ENCODE measurements around the gene IDH2. TPM values are rescaled to one million over a fixed set of nuclear protein-coding genes. Genes with fewer than 3 reads are reported as not detected.

IDH2 gene
- total and polyA plus RNA-seq, 2 donors (not counting 3 experiments of a cell fraction or from before 2014, with no cell fraction given) = 123 to 127 TPM

- peaks cover 4% of the 10 kb centered on the region for H3K79me2 ChIP-seq (ENCODE audit: control insufficient read depth, insufficient read depth, low read length)
- CTCF ChIA-PET = interaction anchor here (1.0 to 1.2 kb wide), 2 partner anchors 10 to 284 kb away, joined by 3 to 4 read pairs; no protein-coding TSS in a partner anchor
- H3K9me3 ChIP-seq (replicated peaks; ENCODE audit: control insufficient read depth, insufficient read depth, low read length) = no peaks in the 10 kb centered on the region
- H4K20me1 ChIP-seq (replicated peaks; ENCODE audit: control insufficient read depth, extremely low read depth, insufficient read depth, low read length) = no peaks in the 10 kb centered on the region
- no TSS peak for BruUV-seq (replicated peaks)
- no peaks in the 10 kb centered on the region for H3K4me1 ChIP-seq (ENCODE audit: control insufficient read depth, extremely low read depth, insufficient read depth, low read length)
- no peak overlapping the region for H2AFZ ChIP-seq (ENCODE audit: low read depth, low read length)
- H3K27ac ChIP-seq (ENCODE audit: insufficient read depth, low read depth, low read length) = no peak overlapping the region
- intact Hi-C loops (cut with micrococcal nuclease) = loop anchor here (1.0 kb wide), 1 partner anchor 9 kb away; no protein-coding TSS in a partner anchor
- H3K9ac ChIP-seq (replicated peaks; ENCODE audit: extremely low read depth, insufficient read depth, low read length) = no peak overlapping the region
- H3K36me3 ChIP-seq (ENCODE audit: control insufficient read depth in 2 of 2, extremely low read depth in 1 of 2, insufficient read depth in 2 of 2, low read length in 2 of 2) = no peaks in the 10 kb centered on the region
- DNase-seq (ENCODE audit: low read depth, low spot score) (no peak), FAIRE-seq (no peak)
- POLR2A ChIA-PET = no interaction called here
- no peaks in the 10 kb centered on the region for H3K9me1 ChIP-seq (replicated peaks; ENCODE audit: control insufficient read depth, extremely low read depth, insufficient read depth, low read length)
- TF ChIP-seq FOS (IDR thresholded peaks at IDR 0.05; ENCODE audit: borderline replicate concordance, insufficient read depth, low read length) (no peak), POLR2AphosphoS5 (IDR thresholded peaks at IDR 0.05; ENCODE audit: insufficient read depth, low read depth, low read length) (no peak), CTCF (IDR thresholded peaks at IDR 0.05; ENCODE audit: extremely low read depth in 1 of 2, insufficient read depth in 1 of 2, low read depth in 1 of 2, low read length in 2 of 2) (no peak), GATA2 (IDR thresholded peaks at IDR 0.05; ENCODE audit: insufficient read depth, insufficient read length, low read depth, low read length) (no peak), POLR2A (IDR thresholded peaks at IDR 0.05; ENCODE audit: low read depth, low read length) (no peak), MAX (IDR thresholded peaks at IDR 0.05; ENCODE audit: insufficient read depth, insufficient read length) (no peak), MYC (IDR thresholded peaks at IDR 0.05; ENCODE audit: low read depth, low read length) (no peak)
- H3K4me3 ChIP-seq (replicated peaks in 1 of 3; ENCODE audit: insufficient read depth in 1 of 3, low read depth in 1 of 3, low read length in 3 of 3) = no peak overlapping the region
- H3K4me2 ChIP-seq (ENCODE audit: insufficient read depth, low read length) = no peak overlapping the region
- H3K27me3 ChIP-seq (ENCODE audit: control insufficient read depth in 2 of 2, insufficient read depth in 2 of 2, low read length in 2 of 2) = no peaks in the 10 kb centered on the region
- dilution Hi-C loops (cut with MboI; ENCODE audit: extremely low pct_ligation_motif_present, low sequenced_read_pairs) = no loop called here
Measured at GRCh38 chr15:90044916-90045371, 57.3 kb downstream of the IDH2 start.

Measured in endothelial cell of umbilical vein (primary cell).